H4 (cell line): ENCODE measurements around the gene ASTL. TPM values are rescaled to one million over a fixed set of nuclear protein-coding genes. Genes with fewer than 3 reads are reported as not detected.

ENCODE experiments used
- DNase-seq: peaks from one replicate; pipeline ENCODE4 v3.0.0-alpha.2; 2015; ENCODE audit warnings: low spot score
- total RNA-seq: library from RNA; depleted of rRNA; stranded (reverse); fragments of >200 nt; shearing (Covaris generic); gene quantifications from 2 replicates; pipeline ENCODE4 v1.2.3, GENCODE V29; 2014

Gene ASTL
- total RNA-seq, 1 experiment from 2014 or later = not detected

DNA sequence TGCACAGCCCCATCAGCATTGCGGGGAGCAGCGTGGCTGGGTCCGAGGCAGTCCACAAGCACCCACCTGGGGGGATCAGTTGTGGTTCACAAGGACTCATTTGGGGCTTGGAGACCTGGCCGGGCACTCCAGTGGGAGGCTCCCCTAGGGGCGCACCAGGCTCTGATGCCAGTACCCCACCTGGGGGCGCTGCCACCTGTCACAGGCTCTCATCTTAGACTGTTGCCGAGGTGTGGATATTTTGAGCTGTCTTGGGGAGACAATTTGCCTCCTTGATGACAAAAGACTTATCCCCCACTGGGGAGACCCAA lies 25.0 kb downstream of the ASTL start:
- no peak for DNase-seq

DNA sequence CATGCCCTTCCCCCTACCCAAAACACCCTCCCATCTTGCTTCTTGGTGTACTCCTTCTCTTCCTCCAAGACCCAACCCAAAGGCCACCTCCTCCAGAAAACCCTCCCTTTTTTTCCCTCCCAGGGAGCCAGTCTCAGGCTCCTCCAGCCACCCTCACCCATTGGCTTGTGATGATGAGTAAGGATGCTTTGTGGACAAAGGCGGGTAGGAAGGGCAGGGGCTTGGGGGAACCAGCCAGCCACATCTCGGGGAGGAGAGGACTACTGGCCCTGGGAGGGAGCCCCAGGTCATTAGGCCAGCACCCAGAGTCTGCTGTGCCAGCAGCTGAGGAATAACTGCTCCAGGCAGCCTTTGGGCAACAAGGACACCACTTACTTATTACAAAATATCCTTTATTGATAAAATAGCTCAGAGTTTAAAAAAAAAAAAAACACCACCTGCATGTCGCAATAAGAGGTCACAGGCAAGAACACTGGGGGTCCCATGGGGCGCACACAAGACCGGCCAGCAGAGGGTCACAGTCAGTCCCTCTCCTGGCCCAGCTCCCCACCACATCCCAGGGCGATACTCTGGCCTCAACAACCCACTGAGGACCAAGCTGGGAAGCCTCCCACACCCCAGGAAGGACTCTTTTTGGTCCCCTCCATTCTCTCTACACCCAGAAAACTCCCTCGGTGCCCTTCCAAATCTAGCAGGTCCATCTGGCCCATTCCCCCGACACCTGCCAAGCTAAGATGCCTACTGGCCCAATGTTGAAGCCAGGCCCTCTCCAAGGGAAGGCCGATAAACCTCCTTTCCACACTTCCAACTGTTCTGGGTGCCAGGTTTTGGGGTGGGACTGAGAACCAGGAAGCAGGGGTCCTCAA lies 25.6 kb downstream of the ASTL start:
- no peak for DNase-seq

DNA sequence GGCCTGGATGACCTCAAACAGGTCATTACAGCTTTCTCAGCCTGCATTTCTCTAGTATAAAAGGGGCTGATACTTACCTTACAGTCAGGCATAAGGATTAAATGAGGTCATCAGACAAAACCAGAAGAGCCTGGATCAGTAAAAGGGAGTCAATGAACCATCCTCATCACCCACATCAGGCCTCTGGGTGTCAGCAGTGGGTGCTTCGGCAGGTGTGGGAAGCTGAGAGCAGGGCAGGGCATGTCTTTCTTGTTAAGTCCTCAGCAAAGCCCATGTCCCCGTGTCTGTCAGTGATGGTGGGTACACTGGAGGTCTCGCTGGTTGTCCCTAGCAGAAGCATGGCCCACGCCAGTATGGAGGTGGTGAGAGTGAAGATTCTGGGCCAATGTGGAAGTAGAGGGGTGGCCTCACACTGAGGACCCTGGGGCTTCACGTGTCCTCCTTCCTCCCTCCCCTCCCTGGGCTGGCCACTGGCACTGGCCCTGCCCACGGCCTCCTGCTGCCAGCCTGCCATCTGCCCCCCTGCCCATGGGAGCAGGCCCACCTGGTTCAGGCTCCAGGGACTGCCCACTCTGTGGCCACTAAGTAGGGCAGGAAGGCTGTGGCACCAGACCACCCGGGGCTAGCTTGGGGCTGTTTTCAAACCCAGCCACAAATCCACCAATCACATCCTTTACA lies 26.3 kb downstream of the ASTL start:
- no peak for DNase-seq

DNA sequence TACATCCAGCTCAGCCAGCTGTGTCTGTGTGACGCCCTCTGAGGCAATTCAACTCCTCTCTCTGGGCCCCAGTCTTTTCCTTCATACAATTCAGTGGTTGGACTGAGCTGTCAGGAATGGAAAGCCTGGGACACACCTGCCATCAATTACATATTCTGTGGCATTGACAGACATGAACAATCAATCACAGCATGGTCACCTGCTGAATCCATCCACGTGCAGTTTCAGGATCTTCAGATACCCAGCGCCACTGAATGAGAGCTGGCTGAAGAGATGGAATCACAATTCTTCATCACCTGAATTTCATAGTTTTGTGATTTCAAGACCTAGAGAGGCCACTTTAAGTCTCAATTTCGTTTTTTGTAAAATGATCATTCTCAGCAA lies 27.1 kb downstream of the ASTL start:
- DNase-seq = no peak

- no peak for DNase-seq
These were observed 27.6 kb downstream of the ASTL start for GRCh38 chr2:96110621-96111256.

DNA sequence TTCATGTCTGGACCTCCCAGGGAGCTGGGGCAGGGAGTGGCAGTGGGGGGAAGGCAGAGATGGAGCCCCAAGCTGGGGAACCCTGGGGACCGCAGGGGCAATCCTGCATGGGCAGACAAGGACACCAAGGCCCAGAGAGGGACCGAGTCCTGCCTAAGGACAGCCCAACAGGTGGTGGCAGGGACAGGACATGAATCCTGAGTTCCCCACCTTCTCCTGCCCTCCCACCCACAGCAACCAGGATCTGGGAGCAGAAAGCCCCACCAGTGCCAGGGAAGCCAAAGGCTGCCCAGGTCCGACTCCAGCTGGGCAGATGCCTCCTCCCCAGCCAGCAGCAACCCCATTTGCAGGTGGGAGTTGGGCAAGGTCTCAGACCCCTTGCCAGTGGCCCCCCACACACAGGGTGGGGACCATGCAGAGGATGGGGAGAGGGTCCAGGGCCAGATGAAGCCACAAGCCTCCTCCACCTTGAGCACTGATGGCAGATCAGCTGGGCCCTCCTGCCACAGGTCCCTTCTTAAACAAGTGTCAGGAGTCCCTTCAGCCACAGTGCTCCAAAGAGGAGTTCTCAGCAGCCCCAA lies 28.3 kb downstream of the ASTL start:
- DNase-seq = no peak

GRCh38 chr2:96109361-96109680 lies 29.0 kb downstream of the ASTL start:
- DNase-seq = no peak

- DNase-seq = no peak
These were observed 29.6 kb downstream of the ASTL start for GRCh38 chr2:96108541-96109360.

DNA sequence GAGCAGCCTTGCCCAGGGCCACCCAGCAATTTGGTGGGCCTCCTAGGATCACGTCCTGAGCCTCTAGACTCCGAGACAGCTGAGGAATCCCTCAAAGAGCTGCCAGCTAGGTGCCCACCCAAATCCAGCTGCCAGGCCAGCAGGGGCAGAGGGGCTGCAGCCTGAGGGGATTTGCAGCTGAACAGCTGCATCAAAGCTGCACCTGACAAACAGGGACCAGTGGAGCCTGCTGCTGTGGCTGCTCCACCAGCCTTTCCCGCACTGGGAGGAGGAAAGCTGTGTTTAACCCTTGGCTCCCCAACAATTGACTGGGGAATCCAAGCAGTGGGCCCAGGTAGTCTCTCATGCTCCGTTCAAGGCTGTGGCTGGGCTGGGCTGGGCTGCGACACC lies 30.2 kb downstream of the ASTL start:
- DNase-seq = no peak

- no peak for DNase-seq
These were observed 30.6 kb downstream of the ASTL start for GRCh38 chr2:96107708-96108065.

- DNase-seq = no peak
These were observed 31.2 kb downstream of the ASTL start for GRCh38 chr2:96106991-96107707.

- no peak for DNase-seq
These were observed 32.1 kb downstream of the ASTL start for GRCh38 chr2:96105994-96106715.

DNA sequence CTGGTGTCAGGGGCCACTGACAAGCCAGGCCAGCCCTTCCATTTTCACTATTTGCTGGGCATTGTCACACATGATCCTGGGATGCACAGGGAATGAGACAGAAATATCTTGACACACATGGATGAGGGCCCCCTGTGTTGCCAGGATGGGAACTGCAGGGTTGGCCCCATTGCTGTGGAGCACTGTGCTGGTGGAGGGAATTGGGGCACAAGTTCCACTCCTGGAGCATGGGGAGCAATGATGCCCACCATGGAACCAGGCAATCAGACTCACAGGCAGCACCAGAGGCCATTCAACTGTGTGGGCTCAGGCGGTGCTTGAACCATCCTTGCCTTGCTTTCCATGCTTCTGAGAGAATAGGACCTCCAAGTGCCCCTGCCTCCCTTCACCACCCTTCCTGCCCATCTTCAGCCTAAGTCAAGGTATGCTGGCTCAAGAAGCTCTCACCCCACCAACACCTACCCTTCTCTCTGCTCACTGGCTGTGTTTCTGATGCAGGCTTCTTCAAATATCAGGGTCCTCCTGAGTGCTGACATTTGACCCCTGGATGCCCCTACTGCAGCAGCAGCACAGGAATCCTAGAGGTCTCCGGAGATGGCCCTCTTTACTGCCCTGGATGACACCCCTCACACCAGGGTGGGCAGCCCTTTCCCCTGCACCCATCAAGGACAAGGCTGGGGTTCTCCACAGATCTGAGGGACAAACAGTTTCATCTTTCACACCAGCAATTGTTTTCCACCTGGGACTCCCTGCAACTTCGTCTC lies 33.0 kb downstream of the ASTL start:
- DNase-seq = no peak

GRCh38 chr2:96104487-96104861 lies 33.8 kb downstream of the ASTL start:
- DNase-seq = no peak

- DNase-seq = no peak
These were observed 34.4 kb downstream of the ASTL start for GRCh38 chr2:96103761-96104486.

GRCh38 chr2:96103187-96103601 lies 35.1 kb downstream of the ASTL start:
- DNase-seq = no peak

DNA sequence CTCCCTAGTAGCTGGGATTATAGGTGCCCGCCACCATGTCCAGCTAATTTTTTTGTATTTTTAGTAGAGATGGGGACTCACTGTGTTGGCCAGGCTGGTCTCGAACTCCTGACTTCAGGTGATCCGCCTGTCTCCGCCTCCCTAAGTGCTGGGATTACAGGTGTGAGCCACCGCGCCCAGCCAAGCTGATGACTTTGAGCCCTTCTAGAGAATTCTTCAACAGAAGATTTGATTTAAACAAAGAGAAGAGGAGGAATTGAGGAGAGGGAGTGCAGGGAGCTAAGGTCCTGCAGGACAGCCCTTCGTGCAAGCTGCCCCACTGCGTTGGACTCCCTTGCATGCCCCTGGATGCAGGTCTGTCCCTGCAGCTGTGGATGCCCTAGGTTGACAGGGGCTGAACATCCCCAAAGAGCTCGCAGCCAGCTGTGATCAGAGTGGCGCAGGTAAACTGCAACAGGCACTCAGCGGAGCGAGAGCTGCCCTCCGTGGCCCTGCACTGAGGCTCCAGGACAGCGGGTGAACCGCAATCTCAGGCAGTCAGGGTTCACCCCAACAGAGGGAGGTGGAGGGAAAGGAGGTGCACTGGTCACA lies 35.6 kb downstream of the ASTL start:
- no peak for DNase-seq

- no peak for DNase-seq
These were observed 37.4 kb downstream of the ASTL start for GRCh38 chr2:96100893-96101304.
